ENCODE data around the gene GTSE1. TPM values are rescaled to one million over a fixed set of nuclear protein-coding genes. Genes with fewer than 3 reads are reported as not detected.

Gene GTSE1
- total and polyA plus RNA-seq, 10 donors, result 1.3 to 5.2 (median 3.0) TPM

GRCh38 chr22:46353483-46354105 lies 56.9 kb downstream of the GTSE1 start:
- 90 to 94% (median 91%) methylated on average over 8 of the region's 8 CpGs for WGBS, 5 donors
- intact Hi-C loops (cut with DNase I; ENCODE audit: low total_unique reads), result no loop called here
- no peak for DNase-seq
- H3K27ac ChIP-seq, result no peak overlapping the region
- H3K4me3 ChIP-seq, result no peak overlapping the region
- H3K36me3 ChIP-seq, result peaks cover 10 to 100% (median 95%) of the 10 kb centered on the region in 6 donors
- H3K27me3 ChIP-seq (replicated peaks in 1 of 7), result no peaks in the 10 kb centered on the region
- H3K4me1 ChIP-seq, result peaks cover 0 to 19% (median 3%) of the 10 kb centered on the region in 6 donors
- TF ChIP-seq, protein P1, sequence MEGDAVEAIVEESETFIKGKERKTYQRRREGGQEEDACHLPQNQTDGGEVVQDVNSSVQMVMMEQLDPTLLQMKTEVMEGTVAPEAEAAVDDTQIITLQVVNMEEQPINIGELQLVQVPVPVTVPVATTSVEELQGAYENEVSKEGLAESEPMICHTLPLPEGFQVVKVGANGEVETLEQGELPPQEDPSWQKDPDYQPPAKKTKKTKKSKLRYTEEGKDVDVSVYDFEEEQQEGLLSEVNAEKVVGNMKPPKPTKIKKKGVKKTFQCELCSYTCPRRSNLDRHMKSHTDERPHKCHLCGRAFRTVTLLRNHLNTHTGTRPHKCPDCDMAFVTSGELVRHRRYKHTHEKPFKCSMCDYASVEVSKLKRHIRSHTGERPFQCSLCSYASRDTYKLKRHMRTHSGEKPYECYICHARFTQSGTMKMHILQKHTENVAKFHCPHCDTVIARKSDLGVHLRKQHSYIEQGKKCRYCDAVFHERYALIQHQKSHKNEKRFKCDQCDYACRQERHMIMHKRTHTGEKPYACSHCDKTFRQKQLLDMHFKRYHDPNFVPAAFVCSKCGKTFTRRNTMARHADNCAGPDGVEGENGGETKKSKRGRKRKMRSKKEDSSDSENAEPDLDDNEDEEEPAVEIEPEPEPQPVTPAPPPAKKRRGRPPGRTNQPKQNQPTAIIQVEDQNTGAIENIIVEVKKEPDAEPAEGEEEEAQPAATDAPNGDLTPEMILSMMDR (IDR thresholded peaks at IDR 0.05 in 8 of 11, conservative IDR thresholded peaks at IDR 0.05 in 3 of 11), result no peak
- no peak for TF ChIP-seq POLR2AphosphoS5 (IDR thresholded peaks at IDR 0.05)
- TF ChIP-seq POLR2A (IDR thresholded peaks at IDR 0.05), result no peak
- H3K9me3 ChIP-seq, result no peaks in the 10 kb centered on the region

GRCh38 chr22:46354176-46354992 lies 57.7 kb downstream of the GTSE1 start:
- TF ChIP-seq POLR2AphosphoS5 (IDR thresholded peaks at IDR 0.05), result peak in 1 of 3 donors; percentile 6
- TF ChIP-seq, protein P1 (IDR thresholded peaks at IDR 0.05 in 8 of 11, conservative IDR thresholded peaks at IDR 0.05 in 3 of 11), result no peak
- 88 to 93% (median 90%) methylated on average over 13 to 21 of the region's 21 CpGs for WGBS, 5 donors
- Histone ChIP-seq H3K4me1 (peaks cover 0 to 19% (median 3%) of the 10 kb centered on the region in 6 donors), H3K27ac (no peak overlapping the region), H3K4me3 (no peak overlapping the region), H3K9me3 (no peaks in the 10 kb centered on the region), H3K36me3 (peaks cover 10 to 100% (median 91%) of the 10 kb centered on the region in 6 donors), H3K27me3 (replicated peaks in 1 of 7) (no peaks in the 10 kb centered on the region)
- DNase-seq, result no peak
- intact Hi-C loops (cut with DNase I; ENCODE audit: low total_unique reads), result no loop called here

- Histone ChIP-seq H3K27me3 (replicated peaks in 1 of 7) (no peaks in the 10 kb centered on the region), H3K36me3 (peaks cover 10 to 100% (median 87%) of the 10 kb centered on the region in 6 donors), H3K27ac (no peak overlapping the region), H3K9me3 (no peaks in the 10 kb centered on the region), H3K4me3 (no peak overlapping the region), H3K4me1 (peaks cover 0 to 19% (median 3%) of the 10 kb centered on the region in 6 donors)
- no peak for DNase-seq
- intact Hi-C loops (cut with DNase I; ENCODE audit: low total_unique reads), result no loop called here
- 81 to 90% (median 88%) methylated on average over 5 to 7 of the region's 7 CpGs for WGBS, 5 donors
- TF ChIP-seq POLR2A (IDR thresholded peaks at IDR 0.05), result no peak
- TF ChIP-seq, protein P1 (IDR thresholded peaks at IDR 0.05 in 8 of 11, conservative IDR thresholded peaks at IDR 0.05 in 3 of 11), result no peak
- TF ChIP-seq POLR2AphosphoS5 (IDR thresholded peaks at IDR 0.05), result no peak
Measured at GRCh38 chr22:46354993-46355305, 58.3 kb downstream of the GTSE1 start.

DNA sequence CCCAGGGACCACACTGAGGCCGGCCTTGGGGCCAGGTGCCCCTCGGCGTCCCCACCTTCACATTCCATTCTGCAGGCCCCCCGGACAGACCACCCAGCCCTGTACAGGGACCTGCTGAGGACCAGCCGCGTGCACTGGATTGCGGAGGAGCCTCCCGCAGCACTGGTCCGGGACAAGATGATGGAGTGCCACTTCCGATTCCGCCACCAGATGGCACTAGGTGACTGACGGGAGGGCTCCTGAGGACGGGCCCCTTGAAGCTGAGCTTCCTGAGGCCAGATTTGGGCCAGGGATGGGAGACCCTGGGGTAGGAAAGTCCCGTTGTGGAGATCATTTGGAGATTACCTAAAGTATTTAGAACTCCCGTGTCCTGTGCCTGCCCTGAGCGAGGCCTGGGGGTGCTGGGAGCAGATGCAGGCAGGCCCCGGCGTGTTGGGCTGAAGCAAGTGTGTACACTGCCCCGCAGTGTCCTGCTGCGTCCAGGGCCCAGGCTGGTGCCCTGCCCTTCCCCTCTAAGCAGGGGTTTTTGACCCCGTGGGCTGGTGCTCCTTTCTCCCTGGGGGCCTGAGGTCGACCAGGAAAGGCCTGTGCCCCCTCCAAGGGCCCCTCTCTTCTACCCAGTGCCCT lies 58.8 kb downstream of the GTSE1 start:
- H3K9me3 ChIP-seq, result no peaks in the 10 kb centered on the region
- peaks cover 10 to 100% (median 81%) of the 10 kb centered on the region in 6 donors for H3K36me3 ChIP-seq
- peak overlapping the region in 1 of 8 donors; percentile 1 for H3K27ac ChIP-seq
- H3K4me1 ChIP-seq, result peaks cover 0 to 19% (median 3%) of the 10 kb centered on the region in 6 donors
- TF ChIP-seq POLR2A (IDR thresholded peaks at IDR 0.05) (no peak), POLR2AphosphoS5 (IDR thresholded peaks at IDR 0.05) (peak in 1 of 3 donors; percentile 44)
- TF ChIP-seq, protein P1 (IDR thresholded peaks at IDR 0.05 in 8 of 11, conservative IDR thresholded peaks at IDR 0.05 in 3 of 11), result peak; percentile 25 to 81 (median 60)
- intact Hi-C loops (cut with DNase I; ENCODE audit: low total_unique reads), result no loop called here
- H3K4me3 ChIP-seq, result no peak overlapping the region
- WGBS, 5 donors, result 57 to 65% (median 62%) methylated on average over 13 to 22 of the region's 22 CpGs
- DNase-seq, result peak; percentile 86
- H3K27me3 ChIP-seq (replicated peaks in 1 of 7), result no peaks in the 10 kb centered on the region
